ENCODE results near the gene MITF. TPM values are rescaled to one million over a fixed set of nuclear protein-coding genes. Genes with fewer than 3 reads are reported as not detected.

Gene MITF
- total RNA-seq, 2 donors from 2014 or later = 0.50 to 3.8 TPM

DNA sequence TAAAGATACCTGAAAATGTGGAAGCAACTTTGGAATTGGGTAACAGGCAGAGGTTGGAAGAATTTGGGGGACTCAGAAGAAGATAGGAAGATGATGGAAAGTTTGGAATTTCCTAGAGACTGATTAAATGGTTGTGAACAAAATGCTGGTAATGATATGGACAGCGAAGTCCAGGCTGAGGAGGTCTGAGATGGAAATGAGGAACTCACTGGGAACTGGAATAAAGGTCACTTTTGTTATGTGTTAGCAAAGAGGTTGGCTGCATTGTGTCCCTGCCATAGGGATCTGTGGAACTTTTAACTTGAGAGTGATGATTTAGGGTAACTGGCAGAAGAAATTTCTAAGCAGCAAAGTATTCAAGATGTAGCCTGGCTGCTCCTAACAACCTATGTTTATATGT lies 13.0 kb downstream of the MITF start:
- no peak overlapping the region for H3K27ac Mint-ChIP-seq
- no peak overlapping the region for H3K4me3 Mint-ChIP-seq
- no peaks in the 10 kb centered on the region for H3K9me3 ChIP-seq (ENCODE audit: control insufficient read depth, low read length, poor library complexity, severe bottlenecking)
- DNase-seq = no peak
- no peak for ATAC-seq
- H3K4me1 Mint-ChIP-seq = no peaks in the 10 kb centered on the region
- no peaks in the 10 kb centered on the region for H3K27me3 Mint-ChIP-seq
- peaks cover under 1% of the 10 kb centered on the region for H3K36me3 Mint-ChIP-seq (ENCODE audit: low read depth)

DNA sequence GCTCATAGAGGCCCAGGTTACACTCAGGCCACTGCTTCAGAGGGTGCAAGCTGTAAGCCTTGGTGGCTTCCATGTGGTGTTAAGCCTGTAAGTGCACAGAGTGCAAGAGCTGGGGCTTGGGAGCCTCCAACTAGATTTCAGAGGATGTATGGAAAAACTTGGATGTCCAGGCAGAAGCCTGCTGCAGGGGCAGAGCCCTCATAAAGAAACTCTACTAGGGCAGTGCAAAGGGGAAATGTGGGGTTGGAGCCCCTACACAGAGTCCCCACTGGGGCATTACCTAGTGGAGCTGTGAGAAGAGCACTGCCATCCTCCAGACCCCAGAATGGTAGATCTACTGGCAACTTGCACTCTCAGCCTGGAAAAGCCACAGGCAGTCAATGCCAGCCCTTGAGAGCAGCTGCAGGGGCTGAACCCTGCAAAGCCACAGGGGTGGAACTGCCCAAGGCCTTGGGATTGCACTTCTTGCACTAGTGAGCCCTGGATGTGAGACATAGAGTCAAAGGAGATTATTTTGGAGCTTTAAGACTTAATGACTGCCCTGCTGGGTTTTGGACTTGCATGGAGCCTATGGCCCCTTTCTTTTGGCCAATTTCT lies 14.0 kb downstream of the MITF start:
- no peak overlapping the region for H3K27ac Mint-ChIP-seq
- H3K36me3 Mint-ChIP-seq (ENCODE audit: low read depth) = peaks cover 2% of the 10 kb centered on the region
- no peak for ATAC-seq
- no peaks in the 10 kb centered on the region for H3K27me3 Mint-ChIP-seq
- no peaks in the 10 kb centered on the region for H3K4me1 Mint-ChIP-seq
- no peak for DNase-seq
- no peak overlapping the region for H3K4me3 Mint-ChIP-seq
- H3K9me3 ChIP-seq (ENCODE audit: control insufficient read depth, low read length, poor library complexity, severe bottlenecking) = no peaks in the 10 kb centered on the region

DNA sequence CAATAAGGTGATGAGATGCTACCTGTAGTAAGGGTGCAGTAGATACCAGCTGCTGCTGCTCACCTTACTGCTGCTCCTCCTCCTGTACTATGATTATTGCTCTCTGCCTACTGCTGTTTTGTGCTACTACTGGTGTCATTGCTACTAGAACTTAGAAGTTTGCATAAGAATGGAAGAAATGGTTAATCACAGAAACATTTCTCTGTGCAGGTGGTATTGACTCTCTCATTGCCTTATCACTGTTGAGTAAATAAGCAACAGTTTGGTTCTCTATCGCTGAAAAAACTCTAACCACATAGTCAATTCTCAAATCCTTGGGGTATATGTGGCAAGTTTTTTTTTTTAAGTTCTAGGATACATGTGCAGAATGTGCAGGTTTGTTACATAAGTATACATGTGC lies 16.5 kb downstream of the MITF start:
- no peak for DNase-seq
- Mint-ChIP-seq H3K4me1 (no peaks in the 10 kb centered on the region), H3K27ac (no peak overlapping the region), H3K4me3 (no peak overlapping the region), H3K36me3 (ENCODE audit: low read depth) (peaks cover 2% of the 10 kb centered on the region), H3K27me3 (no peaks in the 10 kb centered on the region)
- ATAC-seq = no peak
- no peaks in the 10 kb centered on the region for H3K9me3 ChIP-seq (ENCODE audit: control insufficient read depth, low read length, poor library complexity, severe bottlenecking)

DNA sequence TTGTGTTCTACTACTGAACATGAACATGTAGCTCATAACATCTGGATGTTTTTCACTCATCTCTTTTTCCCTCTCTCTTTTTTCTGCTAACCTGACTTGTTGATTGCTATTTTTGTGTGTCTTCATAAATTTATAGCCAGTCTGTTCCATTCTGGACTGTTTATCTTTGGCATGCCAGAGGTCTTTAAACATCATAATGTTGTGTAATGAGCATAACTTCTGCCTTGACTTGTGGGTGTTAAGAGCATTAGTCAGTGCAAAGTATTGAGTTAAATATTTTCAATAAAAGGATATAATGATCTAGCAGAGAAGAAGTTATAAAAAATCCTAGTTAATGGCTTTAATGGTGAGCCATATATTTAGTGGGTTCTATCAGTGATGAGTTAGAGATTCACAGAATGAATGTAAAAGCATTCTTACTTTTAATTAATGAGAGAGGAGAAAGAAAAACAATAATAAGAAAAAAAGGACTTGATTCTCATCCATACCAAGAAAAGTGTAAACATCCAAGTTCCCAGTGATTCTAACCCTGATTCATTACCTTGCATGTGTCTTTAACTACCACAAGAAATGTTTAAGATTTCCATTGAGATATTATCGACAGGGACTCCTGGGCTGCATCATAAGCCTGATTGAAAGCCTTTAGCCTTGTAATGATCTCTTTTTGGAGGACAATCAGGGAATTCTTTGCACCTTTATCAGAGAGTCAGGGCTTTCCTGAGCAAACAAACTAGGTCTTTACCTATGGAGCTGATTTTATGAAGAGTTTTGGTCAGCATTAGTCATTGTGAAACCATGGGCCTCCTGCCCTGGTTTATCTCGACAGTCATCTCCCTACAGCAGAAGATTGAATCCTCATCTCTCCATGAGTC lies 22.9 kb downstream of the MITF start:
- Mint-ChIP-seq H3K4me1 (no peaks in the 10 kb centered on the region), H3K27me3 (no peaks in the 10 kb centered on the region), H3K36me3 (ENCODE audit: low read depth) (peaks cover 2% of the 10 kb centered on the region), H3K27ac (no peak overlapping the region), H3K4me3 (no peak overlapping the region)
- DNase-seq (no peak), ATAC-seq (no peak)
- no peaks in the 10 kb centered on the region for H3K9me3 ChIP-seq (ENCODE audit: control insufficient read depth, low read length, poor library complexity, severe bottlenecking)

DNA sequence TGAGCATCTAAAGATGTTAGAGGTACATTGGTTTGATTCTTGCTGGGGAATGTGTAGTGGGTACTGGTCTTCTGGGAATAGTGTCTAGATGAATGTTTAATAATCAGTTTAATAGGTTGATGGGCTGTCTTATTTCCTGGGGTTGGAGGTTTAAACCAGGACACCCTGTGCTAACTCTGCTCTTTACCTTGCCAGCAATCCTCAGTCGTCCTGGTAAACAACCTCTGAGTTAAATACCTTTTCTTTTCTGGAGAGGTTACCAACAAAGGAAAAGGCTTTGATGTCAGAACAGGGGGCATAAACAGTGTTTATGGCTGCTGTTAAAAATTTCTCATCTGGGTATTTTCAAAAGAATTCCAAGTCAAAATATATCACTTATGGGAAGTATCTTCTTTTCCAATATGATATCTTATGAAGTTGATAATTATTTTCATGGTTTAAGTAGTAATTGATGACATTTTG lies 23.5 kb downstream of the MITF start:
- Mint-ChIP-seq H3K4me1 (no peaks in the 10 kb centered on the region), H3K27me3 (no peaks in the 10 kb centered on the region), H3K27ac (no peak overlapping the region), H3K4me3 (no peak overlapping the region), H3K36me3 (ENCODE audit: low read depth) (no peaks in the 10 kb centered on the region)
- H3K9me3 ChIP-seq (ENCODE audit: control insufficient read depth, low read length, poor library complexity, severe bottlenecking) = no peaks in the 10 kb centered on the region
- DNase-seq (no peak), ATAC-seq (no peak)

DNA sequence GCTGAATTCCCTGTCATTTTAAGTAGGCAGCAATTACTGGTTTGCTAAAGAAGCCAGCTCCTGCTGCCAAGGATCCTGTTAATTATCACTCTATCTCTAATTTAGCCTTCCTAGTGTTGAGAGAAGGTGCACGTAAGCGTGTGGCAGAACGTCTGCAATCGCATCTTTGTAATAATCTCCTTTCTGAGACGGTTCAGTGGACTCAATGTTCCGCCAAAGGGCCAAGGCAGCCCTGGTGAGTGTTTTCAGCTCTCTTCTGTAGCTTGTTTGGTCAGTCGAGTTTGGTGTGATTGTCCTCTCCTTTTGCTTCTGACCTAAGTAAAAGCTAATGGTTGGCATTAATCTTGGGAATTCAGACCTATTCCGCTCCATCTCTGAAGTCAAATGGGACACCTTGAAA lies 24.2 kb downstream of the MITF start:
- DNase-seq = no peak
- H3K9me3 ChIP-seq (ENCODE audit: control insufficient read depth, low read length, poor library complexity, severe bottlenecking) = no peaks in the 10 kb centered on the region
- Mint-ChIP-seq H3K36me3 (ENCODE audit: low read depth) (no peaks in the 10 kb centered on the region), H3K27me3 (no peaks in the 10 kb centered on the region), H3K4me1 (no peaks in the 10 kb centered on the region), H3K27ac (no peak overlapping the region), H3K4me3 (no peak overlapping the region)
- no peak for ATAC-seq

DNA sequence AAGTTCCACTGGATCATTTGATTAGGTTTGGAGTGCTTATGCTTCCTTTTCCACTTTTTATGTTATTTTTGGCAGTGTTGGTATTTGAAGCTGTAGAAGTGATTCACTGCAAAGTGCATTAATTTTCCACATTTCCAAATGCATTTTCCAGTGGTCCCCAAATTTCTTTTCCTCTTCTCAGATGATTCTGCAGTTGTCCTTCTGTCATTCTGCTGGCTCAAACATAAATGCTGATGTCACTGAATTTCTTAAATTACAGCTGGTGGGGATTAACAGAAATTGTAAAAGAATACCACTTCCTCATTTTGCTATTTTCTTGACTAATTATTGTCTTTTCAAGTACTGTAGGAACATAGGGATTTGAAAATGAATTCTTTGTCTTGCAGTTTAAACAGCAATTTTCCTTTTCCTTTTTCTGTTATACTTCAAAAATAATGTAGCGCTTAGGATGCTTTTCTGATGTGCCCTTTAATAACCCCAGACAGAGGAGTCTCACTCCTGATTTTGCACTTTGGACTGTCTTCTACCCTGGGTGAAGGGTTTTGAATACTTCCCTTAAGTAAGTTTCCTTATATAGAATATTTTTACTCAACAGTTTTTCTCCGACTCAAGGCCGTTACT lies 25.0 kb downstream of the MITF start:
- no peak overlapping the region for H3K4me3 Mint-ChIP-seq
- H3K9me3 ChIP-seq (ENCODE audit: control insufficient read depth, low read length, poor library complexity, severe bottlenecking) = no peaks in the 10 kb centered on the region
- DNase-seq (no peak), ATAC-seq (no peak)
- no peaks in the 10 kb centered on the region for H3K36me3 Mint-ChIP-seq (ENCODE audit: low read depth)
- no peaks in the 10 kb centered on the region for H3K27me3 Mint-ChIP-seq
- H3K4me1 Mint-ChIP-seq = no peaks in the 10 kb centered on the region
- H3K27ac Mint-ChIP-seq = no peak overlapping the region

DNA sequence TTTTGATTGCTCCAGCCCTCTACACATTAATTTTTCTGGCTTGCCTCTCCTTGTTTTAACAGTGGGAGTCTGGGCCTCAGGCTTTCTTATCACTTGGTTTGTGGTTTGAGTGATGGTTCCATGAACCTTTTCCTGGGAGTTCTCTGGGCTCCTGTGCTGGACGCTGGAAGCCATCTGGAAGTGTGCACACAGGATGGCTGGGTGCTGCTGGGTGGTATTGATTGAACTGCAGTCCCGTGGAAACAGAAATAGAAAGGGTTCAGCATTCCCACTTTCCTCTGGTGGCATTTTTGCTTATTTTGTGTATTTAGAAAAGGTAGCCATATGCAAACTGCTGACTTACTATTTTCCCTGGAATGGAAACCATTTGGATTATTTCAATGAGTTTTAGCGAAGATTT lies 25.6 kb downstream of the MITF start:
- no peak overlapping the region for H3K4me3 Mint-ChIP-seq

DNA sequence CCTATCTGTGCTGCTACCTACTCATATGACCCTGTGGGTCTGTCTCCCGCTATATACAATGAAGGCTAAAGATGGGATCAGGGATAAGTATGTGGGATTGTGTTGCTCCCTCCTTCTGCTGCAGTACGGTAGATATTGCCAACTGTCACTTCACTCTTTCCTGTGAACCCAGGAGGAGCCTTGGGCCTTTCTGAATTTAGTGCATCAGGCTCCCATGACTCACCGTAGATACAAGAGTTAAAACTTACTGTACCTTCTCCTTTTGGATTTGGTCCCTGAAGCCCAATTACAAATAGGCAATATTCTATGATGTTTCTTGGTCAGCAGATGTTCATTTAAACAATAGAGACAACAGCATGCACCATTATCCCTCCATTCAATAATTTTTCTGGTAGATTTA lies 27.4 kb downstream of the MITF start:
- H3K27ac Mint-ChIP-seq = no peak overlapping the region
- no peak overlapping the region for H3K4me3 Mint-ChIP-seq
- H3K4me1 Mint-ChIP-seq = no peaks in the 10 kb centered on the region
- H3K36me3 Mint-ChIP-seq (ENCODE audit: low read depth) = no peaks in the 10 kb centered on the region
- DNase-seq (no peak), ATAC-seq (no peak)
- H3K27me3 Mint-ChIP-seq = no peaks in the 10 kb centered on the region
- no peaks in the 10 kb centered on the region for H3K9me3 ChIP-seq (ENCODE audit: control insufficient read depth, low read length, poor library complexity, severe bottlenecking)

More for the DNA sequence above, 25.6 kb downstream of the MITF start:
- H3K27ac Mint-ChIP-seq = no peak overlapping the region
- H3K36me3 Mint-ChIP-seq (ENCODE audit: low read depth) = no peaks in the 10 kb centered on the region
- H3K27me3 Mint-ChIP-seq = no peaks in the 10 kb centered on the region
- H3K4me1 Mint-ChIP-seq = no peaks in the 10 kb centered on the region
- no peak for ATAC-seq
- no peak for DNase-seq
- H3K9me3 ChIP-seq (ENCODE audit: control insufficient read depth, low read length, poor library complexity, severe bottlenecking) = no peaks in the 10 kb centered on the region

DNA sequence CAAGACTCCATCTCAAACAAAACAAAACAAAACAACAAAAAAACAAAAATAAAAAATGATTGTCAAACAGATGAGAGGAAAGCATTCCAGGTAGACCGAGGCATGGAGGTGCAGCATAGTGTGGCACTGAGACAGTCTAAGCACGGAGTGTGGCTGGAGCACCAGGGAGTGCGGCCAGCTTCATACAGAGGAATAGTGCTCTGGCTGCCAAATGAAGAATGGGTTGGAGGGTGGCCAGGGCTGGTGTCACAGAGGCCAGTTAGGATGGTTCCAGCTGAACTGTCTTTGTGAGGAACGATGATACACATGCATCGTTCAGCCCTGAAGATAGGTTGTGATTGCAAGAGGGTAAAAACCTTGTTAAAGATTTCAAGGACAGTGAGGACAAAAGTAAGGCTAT lies 28.3 kb downstream of the MITF start:
- no peak for ATAC-seq
- Mint-ChIP-seq H3K4me1 (no peaks in the 10 kb centered on the region), H3K27ac (no peak overlapping the region), H3K36me3 (ENCODE audit: low read depth) (no peaks in the 10 kb centered on the region), H3K27me3 (no peaks in the 10 kb centered on the region), H3K4me3 (no peak overlapping the region)
- DNase-seq = no peak
- no peaks in the 10 kb centered on the region for H3K9me3 ChIP-seq (ENCODE audit: control insufficient read depth, low read length, poor library complexity, severe bottlenecking)

DNA sequence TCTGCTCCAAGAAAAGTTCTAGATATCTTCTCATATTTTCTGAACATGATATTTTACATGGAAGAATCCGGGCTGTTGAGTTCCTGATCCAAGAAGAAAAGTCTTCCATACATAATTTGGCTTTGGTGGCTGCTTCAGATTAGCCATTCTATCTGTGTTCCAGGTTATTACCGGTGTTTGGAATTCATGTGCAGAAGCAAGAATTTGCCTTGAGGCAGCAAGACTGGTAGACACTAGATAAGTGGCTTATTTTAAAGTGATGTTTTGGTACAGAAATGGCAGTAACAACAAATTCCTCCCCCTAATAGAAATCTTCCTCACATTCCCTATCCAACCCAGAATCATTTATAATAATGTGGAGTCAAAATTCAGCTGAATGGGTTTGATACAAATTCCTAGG lies 29.2 kb downstream of the MITF start:
- no peaks in the 10 kb centered on the region for H3K36me3 Mint-ChIP-seq (ENCODE audit: low read depth)
- H3K27ac Mint-ChIP-seq = no peak overlapping the region

DNA sequence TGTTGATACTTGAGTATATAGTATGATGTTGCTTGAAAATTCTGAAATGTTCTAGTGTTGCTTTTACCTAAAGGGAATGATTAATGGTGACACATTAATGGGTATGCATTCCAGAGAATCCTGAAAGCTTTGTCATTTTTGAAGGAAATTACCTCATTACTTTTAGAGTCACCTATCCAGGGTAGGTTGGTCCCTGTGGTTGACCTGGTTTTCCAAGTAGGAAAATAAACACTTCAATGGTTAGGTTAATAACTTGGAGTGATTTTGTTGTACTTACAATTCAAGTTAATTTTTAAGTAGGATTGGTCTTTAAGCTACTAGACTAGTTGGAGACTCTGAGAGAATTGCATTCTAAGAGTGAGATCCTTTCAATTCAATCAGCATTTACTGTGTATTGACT lies 31.0 kb downstream of the MITF start:
- H3K4me1 Mint-ChIP-seq = no peaks in the 10 kb centered on the region
- H3K9me3 ChIP-seq (ENCODE audit: control insufficient read depth, low read length, poor library complexity, severe bottlenecking) = no peaks in the 10 kb centered on the region
- H3K36me3 Mint-ChIP-seq (ENCODE audit: low read depth) = no peaks in the 10 kb centered on the region
- ATAC-seq (no peak), DNase-seq (no peak)
- H3K4me3 Mint-ChIP-seq = no peak overlapping the region
- no peaks in the 10 kb centered on the region for H3K27me3 Mint-ChIP-seq
- no peak overlapping the region for H3K27ac Mint-ChIP-seq

More for the DNA sequence above, 29.2 kb downstream of the MITF start:
- Mint-ChIP-seq H3K27me3 (no peaks in the 10 kb centered on the region), H3K4me1 (no peaks in the 10 kb centered on the region), H3K4me3 (no peak overlapping the region)
- no peaks in the 10 kb centered on the region for H3K9me3 ChIP-seq (ENCODE audit: control insufficient read depth, low read length, poor library complexity, severe bottlenecking)
- no peak for ATAC-seq
- DNase-seq = no peak

DNA sequence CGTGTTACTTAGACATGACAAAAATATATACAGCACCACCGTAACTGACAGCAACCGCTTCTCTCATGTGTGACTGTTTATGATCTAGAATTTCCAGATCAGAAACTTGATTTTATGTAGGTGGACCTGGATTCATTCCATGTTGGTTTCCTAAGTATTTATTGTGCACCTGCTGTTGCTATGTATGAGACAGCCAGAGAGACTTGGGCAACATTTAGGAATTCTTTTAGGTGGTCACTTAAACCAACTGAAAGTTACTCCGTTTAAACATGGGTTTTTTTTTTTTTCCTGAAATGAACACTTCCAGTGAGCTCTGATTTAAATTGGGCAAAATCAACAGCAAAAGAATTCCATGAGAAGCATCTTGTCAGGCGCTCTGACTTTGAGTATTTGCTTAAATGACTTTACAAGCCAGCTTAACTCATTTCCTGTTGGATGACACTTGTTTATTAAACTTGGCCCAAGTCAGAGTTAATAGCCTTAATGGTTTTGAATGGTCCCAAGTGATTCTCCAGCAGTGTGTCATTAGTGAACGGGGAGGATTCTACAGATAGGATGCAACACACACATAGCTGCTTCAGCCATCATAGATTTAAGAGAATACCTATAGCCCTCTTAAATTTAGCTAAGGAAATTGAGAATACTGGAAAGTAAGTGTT lies 31.8 kb downstream of the MITF start:
- Mint-ChIP-seq H3K36me3 (ENCODE audit: low read depth) (no peaks in the 10 kb centered on the region), H3K27ac (no peak overlapping the region)

More for the DNA sequence above, 31.8 kb downstream of the MITF start:
- Mint-ChIP-seq H3K4me1 (no peaks in the 10 kb centered on the region), H3K27me3 (no peaks in the 10 kb centered on the region), H3K4me3 (no peak overlapping the region)
- no peaks in the 10 kb centered on the region for H3K9me3 ChIP-seq (ENCODE audit: control insufficient read depth, low read length, poor library complexity, severe bottlenecking)
- ATAC-seq (no peak), DNase-seq (no peak)

All from T-helper 17 cell (primary cell).